HG03378 (cell line): ENCODE measurements around the gene SERPINA4.

ENCODE experiments used
- ATAC-seq: cut with Tn5 transposase; IDR thresholded peaks from one replicate; pipeline ENCODE4 v1.9.1; 2021; ENCODE audit warnings: mild to moderate bottlenecking, moderate library complexity; ENCODE audit not compliant: unreplicated experiment

SERPINA4 gene

GRCh38 chr14:94560751-94561655 lies at the start of gene SERPINA4:
SERPINA4 (plus strand) TSS chr14:94561442; CDS start chr14:94563483, 2,041 bp downstream.
- no peak for ATAC-seq

GRCh38 chr14:94514351-94514750 lies 46.9 kb upstream of the SERPINA4 start:
- no peak for ATAC-seq

DNA sequence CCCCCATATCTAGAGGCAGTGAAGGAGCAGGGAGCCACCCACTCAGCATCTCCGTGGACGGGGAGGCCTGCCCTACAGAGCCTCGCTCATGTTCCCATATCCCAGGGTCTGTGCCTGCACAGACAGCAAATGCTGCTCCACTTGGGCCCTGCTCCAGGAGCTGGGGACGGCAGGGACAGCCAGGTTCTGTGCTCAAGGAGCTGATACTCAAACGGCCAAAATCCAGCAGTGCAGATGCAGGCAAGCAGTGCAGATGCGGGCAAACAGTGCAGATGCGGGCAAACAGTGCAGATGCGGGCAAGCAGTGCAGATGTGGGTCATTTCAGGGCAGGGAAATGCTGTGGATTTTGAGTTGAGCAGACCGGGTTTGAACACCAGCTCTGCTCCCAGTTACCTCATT lies 45.8 kb upstream of the SERPINA4 start:
- ATAC-seq: no peak

- ATAC-seq: no peak
These were observed 45.4 kb upstream of the SERPINA4 start for GRCh38 chr14:94515856-94516255.

DNA sequence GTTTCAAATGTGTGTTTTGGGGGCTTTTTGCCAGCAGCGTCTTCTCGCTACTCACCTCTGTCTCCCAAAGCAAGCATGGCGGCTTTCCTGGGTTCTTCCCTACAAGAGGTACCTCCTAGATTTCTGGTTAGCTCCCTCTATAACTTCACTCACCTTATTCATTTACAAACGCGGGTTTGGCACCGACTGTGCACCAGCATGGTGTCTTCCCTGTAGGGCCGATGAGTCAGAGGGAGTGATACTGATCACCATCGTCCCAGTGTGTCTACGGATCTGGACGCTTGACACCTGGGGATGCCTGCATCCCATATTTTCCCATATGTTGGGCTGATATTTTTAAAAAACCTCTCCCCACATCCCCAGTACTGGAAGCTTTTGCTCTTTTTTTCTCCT lies 44.0 kb upstream of the SERPINA4 start:
- ATAC-seq: no peak

DNA sequence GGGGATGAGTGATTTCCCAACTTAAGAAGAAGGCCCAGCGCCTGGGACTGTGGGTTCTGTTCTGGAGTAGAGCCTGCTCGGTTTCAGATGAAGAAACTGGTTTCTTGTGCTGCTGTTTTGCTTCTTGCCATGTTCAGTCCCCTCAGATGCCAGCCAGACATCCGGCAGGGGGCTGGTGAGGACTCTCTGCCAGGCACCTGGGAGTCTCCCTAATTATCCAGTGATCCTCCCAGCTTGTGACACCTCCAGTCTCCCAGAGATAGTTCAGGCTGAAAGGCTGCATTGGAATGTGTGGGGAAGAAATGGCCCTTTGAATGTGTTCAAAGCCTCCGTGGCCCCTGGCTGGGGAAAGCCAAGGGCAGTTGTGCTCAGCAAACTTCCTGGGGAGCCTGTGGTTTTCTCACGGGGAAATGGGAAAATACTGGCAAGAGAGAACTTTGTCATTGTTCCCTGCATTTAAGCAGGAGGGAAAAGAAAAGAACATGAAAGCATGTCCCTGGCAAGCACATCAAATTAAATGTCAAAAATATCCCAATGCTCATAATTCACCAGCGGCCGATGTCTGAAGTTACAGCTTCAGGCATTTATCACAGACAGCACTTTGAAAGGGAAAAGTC lies 43.5 kb upstream of the SERPINA4 start:
- no peak for ATAC-seq

DNA sequence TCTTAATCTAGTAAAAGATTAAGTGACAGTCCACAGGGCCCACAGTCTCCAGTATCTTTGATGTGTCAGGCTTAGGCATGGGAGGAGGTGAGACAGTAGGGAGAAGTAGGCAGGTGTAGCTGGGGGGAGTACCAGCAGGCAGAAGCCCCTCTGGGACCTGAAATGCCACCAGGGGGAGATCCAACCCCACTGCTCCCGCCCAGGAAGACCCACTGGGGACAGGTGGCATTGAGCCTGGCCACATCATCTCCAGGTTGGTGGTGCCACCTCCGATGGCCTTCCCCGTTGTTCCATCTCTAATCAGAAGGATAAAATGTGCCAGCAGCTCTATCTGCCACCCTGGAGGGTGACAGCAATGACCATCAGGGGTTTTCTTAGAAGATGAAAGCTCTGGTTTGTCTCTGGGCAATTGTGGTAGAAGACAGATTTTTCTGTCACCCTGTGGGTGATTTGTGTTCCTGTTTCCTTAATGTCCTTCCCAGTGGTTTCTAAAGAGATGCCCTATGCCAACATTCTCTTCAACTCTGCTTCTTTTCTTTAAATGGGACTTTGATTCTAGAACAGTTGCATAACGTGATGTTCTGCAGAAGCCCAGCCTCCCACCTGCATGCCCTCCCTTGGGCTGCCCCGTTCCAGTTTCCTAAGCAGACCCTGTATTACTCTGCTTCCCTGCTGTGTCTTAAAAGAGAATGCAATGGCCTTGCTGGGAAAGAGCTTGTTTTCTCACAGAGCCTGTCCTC lies 39.7 kb upstream of the SERPINA4 start:
- no peak for ATAC-seq

- no peak for ATAC-seq
These were observed 39.0 kb upstream of the SERPINA4 start for GRCh38 chr14:94522115-94522724.

DNA sequence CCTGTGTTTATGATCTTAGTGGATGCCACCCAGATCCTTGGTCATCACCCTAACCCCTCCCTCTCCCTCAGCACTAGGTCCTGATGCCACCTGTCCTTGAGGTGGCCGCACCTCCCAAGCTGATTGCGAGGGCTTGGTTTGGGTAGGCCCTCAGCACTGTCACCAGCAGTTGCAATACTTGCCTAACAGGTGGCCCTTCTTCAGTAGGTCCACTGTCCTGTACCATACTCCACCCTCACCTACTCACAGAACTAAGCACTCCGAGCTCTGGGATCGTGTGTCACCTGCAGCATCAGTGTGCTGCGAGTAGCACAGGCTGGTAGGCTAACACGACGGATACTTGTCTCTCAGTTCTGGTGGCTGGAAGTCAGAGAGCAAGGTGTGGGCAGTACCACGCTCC lies 38.0 kb upstream of the SERPINA4 start:
- no peak for ATAC-seq

- no peak for ATAC-seq
These were observed 37.1 kb upstream of the SERPINA4 start for GRCh38 chr14:94524093-94524492.

GRCh38 chr14:94531187-94531586 lies 30.1 kb upstream of the SERPINA4 start:
- ATAC-seq: no peak

GRCh38 chr14:94532447-94532846 lies 28.8 kb upstream of the SERPINA4 start:
- ATAC-seq: no peak

DNA sequence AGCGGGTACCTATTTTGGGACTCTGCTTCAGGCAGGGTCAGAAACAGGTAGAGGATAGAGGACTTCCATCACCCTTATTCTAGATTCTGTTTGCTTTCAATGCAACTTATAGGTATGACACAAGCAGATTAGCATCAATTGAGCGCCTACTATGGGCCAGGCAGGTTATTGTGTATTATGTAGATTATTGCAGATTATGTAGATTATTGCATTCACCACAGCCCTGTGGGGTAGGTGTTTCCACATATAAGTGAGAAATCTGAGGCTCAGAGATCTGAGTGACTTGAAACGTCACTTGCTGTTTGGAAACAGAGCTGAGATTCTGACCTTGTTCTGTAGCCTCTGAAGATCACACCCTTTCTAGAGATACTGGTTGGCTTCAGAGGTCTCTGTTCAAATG lies 25.7 kb upstream of the SERPINA4 start:
- ATAC-seq: no peak

DNA sequence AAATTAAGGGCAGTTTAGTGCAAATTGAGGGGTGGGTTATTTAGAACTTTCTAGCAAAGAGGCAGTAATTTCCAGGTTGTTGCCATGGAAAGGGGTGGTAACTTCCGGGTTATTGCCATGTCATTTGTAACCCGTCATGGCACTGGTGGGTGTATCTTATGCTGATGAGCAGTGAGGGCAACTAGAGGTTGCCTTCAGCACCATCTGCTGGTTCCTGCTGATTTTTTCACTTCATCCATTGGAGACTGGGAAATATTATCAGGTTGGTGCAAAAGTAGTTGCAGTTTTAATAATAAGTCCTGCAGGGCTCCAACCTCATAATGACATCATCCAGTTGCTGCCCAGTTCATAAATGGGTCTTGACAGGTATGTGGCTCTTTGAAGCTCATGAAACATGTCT lies 24.4 kb upstream of the SERPINA4 start:
- ATAC-seq: no peak

- no peak for ATAC-seq
These were observed 23.0 kb upstream of the SERPINA4 start for GRCh38 chr14:94538070-94538740.

DNA sequence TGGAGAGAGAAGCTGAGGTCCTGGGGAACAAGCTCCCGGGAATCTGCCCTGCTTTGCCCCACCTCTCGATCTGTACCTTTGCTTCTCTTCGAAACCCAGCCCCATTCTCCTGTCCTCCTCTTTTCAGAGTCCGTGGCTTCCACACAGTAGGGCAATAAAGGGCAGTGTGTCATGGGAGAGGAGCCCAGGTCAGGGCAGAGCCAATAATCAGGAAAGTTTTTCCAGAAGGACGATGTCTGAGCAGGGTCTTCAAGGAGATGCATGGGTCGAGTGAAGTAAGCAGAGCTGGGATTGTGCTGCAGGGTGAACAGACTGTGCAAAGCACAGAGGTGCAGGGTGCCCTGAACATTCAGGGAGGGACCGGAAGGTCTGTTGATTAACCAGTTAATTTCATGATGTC lies 22.1 kb upstream of the SERPINA4 start:
- no peak for ATAC-seq

DNA sequence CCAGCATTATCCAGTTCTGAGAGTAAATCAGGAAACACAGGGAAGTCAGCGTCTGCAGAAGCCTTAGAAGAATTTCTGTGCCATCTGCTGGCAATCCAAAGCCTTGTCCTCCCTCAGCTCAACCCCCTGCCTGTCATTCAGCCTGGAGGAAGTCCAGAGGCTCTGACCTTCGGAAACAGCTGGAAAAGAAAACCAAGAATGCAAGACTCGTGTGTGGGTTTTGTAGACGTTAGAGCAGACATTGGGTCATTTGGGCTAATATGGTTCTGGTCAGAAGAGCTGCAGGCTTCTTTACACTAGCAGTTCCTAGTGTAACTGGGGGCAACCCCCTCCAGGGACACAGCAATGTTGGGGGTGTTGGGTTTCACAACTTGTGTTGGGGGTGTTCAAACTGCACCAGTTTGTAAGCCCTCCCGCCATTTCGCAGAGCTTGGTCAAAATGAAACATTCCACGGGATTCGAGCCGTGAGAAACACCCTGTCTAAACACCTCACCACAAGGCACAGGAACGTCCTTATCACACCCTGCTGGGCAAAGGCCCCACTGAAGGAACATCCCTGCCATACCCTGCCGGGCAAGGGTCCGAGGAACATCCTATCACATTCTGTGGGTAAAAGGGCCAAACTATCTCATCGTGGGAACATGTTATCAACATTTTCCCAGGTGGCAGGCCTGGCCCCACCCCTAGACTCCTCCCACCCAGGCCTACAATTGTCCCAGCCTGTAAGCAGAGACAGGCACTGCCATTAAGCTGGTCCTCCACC lies 21.0 kb upstream of the SERPINA4 start:
- no peak for ATAC-seq

GRCh38 chr14:94541234-94541975 lies 19.8 kb upstream of the SERPINA4 start:
- no peak for ATAC-seq

- no peak for ATAC-seq
These were observed 19.0 kb upstream of the SERPINA4 start for GRCh38 chr14:94542111-94542810.
